ENCODE data around the gene TCEAL1. TPM values are rescaled to one million over a fixed set of nuclear protein-coding genes. Genes with fewer than 3 reads are reported as not detected.

Gene TCEAL1
- 100 to 1,000 TPM; 109 to 160 (median 133) TPM for total RNA-seq

GRCh38 chrX:103628386-103629317 is at the start of gene TCEAL1:
TCEAL1 (plus strand) TSS chrX:103628975; CDS start chrX:103629917, 942 bp downstream.
- Histone ChIP-seq H3K36me3 (peaks cover 0 to 4% (median 0%) of the 10 kb centered on the region in 3 donors), H3K27me3 (peaks cover 0 to 9% of the 10 kb centered on the region in 2 donors), H3K4me1 (peaks cover 0 to 30% (median 2%) of the 10 kb centered on the region in 4 donors), H3K27ac (peak within 1 kb of the TSS; percentile 78 to 98 (median 92)), H3K9me3 (no peaks in the 10 kb centered on the region), H3K4me3 (peak within 1 kb of the TSS; percentile 44 to 75 (median 58))
- peak; percentile 45 to 60 for DNase-seq (ENCODE audit: low spot score in 2 of 2)
- 1 to 31% methylated on average over 32 of the region's 32 CpGs for WGBS, 2 donors
- TF ChIP-seq CTCF (IDR thresholded peaks at IDR 0.05), result no peak
- peak; percentile 28 to 64 for TF ChIP-seq POLR2A (IDR thresholded peaks at IDR 0.05)
- TF ChIP-seq EP300 (IDR thresholded peaks at IDR 0.05), result peak in 1 of 2 donors; percentile 85

- H3K4me1 ChIP-seq, result peaks cover 0 to 5% (median 2%) of the 10 kb centered on the region in 4 donors
- H3K27me3 ChIP-seq, result peaks cover 0 to 22% of the 10 kb centered on the region in 2 donors
- H3K4me3 ChIP-seq, result peak overlapping the region in 2 of 4 donors; percentile 39 to 70
- H3K27ac ChIP-seq, result peak overlapping the region in 3 of 4 donors; percentile 82 to 96 (median 91)
- WGBS, 2 donors, result 51 to 56% methylated on average over 3 of the region's 3 CpGs
- H3K9me3 ChIP-seq, result no peaks in the 10 kb centered on the region
- H3K36me3 ChIP-seq, result no peaks in the 10 kb centered on the region
- DNase-seq (ENCODE audit: low spot score in 2 of 2), result no peak
- TF ChIP-seq CTCF (IDR thresholded peaks at IDR 0.05), result no peak
- peak in 1 of 2 donors; percentile 16 for TF ChIP-seq EP300 (IDR thresholded peaks at IDR 0.05)
These were observed 44.2 kb upstream of the TCEAL1 start for GRCh38 chrX:103584596-103584995.

GRCh38 chrX:103585411-103586313 is 43.1 kb upstream of the TCEAL1 start, which contains the start of gene TCEAL4:
TCEAL4 (plus strand) TSS chrX:103585515; CDS start chrX:103586676, 1,161 bp downstream.
- DNase-seq (ENCODE audit: low spot score in 2 of 2), result peak; percentile 45 to 56
- Histone ChIP-seq H3K27ac (peak within 1 kb of the TSS; percentile 82 to 96 (median 88)), H3K9me3 (no peaks in the 10 kb centered on the region), H3K4me1 (peaks cover 0 to 5% (median 2%) of the 10 kb centered on the region in 4 donors), H3K4me3 (peak within 1 kb of the TSS; percentile 39 to 70 (median 50)), H3K36me3 (no peaks in the 10 kb centered on the region), H3K27me3 (peaks cover 0 to 17% of the 10 kb centered on the region in 2 donors)
- TF ChIP-seq CTCF (IDR thresholded peaks at IDR 0.05) (no peak), POLR2A (IDR thresholded peaks at IDR 0.05) (peak in 1 of 2 donors; percentile 55), EP300 (IDR thresholded peaks at IDR 0.05) (peak in 1 of 2 donors; percentile 83)
- 0 to 39% methylated on average over 38 to 56 of the region's 56 CpGs for WGBS, 2 donors

- Histone ChIP-seq H3K4me1 (peaks cover 0 to 5% (median 2%) of the 10 kb centered on the region in 4 donors), H3K9me3 (no peaks in the 10 kb centered on the region), H3K36me3 (no peaks in the 10 kb centered on the region), H3K27ac (peak overlapping the region; percentile 82 to 96 (median 88)), H3K27me3 (peaks cover 0 to 16% of the 10 kb centered on the region in 2 donors), H3K4me3 (peak overlapping the region; percentile 39 to 70 (median 50))
- 0 to 29% methylated on average over 1 to 4 of the region's 5 CpGs for WGBS, 2 donors
- TF ChIP-seq CTCF (IDR thresholded peaks at IDR 0.05) (no peak), EP300 (IDR thresholded peaks at IDR 0.05) (no peak), POLR2A (IDR thresholded peaks at IDR 0.05) (no peak)
- no peak for DNase-seq (ENCODE audit: low spot score in 2 of 2)
These were observed 42.5 kb upstream of the TCEAL1 start for GRCh38 chrX:103586314-103586646.
